ENCODE results near the gene LRP8. TPM values are rescaled to one million over a fixed set of nuclear protein-coding genes. Genes with fewer than 3 reads are reported as not detected.

LRP8 gene
- total and polyA plus RNA-seq, 2 experiments from 2014 or later, result 27.8 to 71.1 TPM

- TF ChIP-seq ZNF462 (CRISPR knock-in tag; IDR thresholded peaks at IDR 0.05), result no peak
- no peak for TF ChIP-seq EZH2phosphoT487 (IDR thresholded peaks at IDR 0.05; ENCODE audit: unreplicated experiment)
- no peak for TF ChIP-seq ZNF114 (CRISPR knock-in tag; IDR thresholded peaks at IDR 0.05)
- no peak for TF ChIP-seq EZH2 (IDR thresholded peaks at IDR 0.05; ENCODE audit: low read depth, unreplicated experiment)
- TF ChIP-seq NANOG (IDR thresholded peaks at IDR 0.05; ENCODE audit: borderline replicate concordance), result no peak
These were observed 41.9 kb upstream of the LRP8 start (continued) for GRCh38 chr1:53369761-53370160.

GRCh38 chr1:53369034-53369750, 41.3 kb upstream of the LRP8 start:
- Mint-ChIP-seq H3K9me3 (no peaks in the 10 kb centered on the region), H3K27ac (no peak overlapping the region), H3K27me3 (ENCODE audit: insufficient read depth, low read depth, poor library complexity) (peaks cover 20% of the 10 kb centered on the region), H3K4me1 (peaks cover 7% of the 10 kb centered on the region), H3K36me3 (ENCODE audit: low read depth) (no peaks in the 10 kb centered on the region), H3K4me3 (no peak overlapping the region)
- no peaks in the 10 kb centered on the region for H3K79me2 ChIP-seq (replicated peaks; ENCODE audit: insufficient read depth)
- no peak overlapping the region for H3K4me2 ChIP-seq
- DNase-seq (ENCODE audit: low spot score) (no peak), ATAC-seq (no peak)
- no peaks in the 10 kb centered on the region for H3F3A ChIP-seq (replicated peaks; ENCODE audit: low read depth)
- no peaks in the 10 kb centered on the region for H3K9me2 ChIP-seq (ENCODE audit: insufficient read depth)
- H3K36me3 ChIP-seq (ENCODE audit: insufficient read depth), result no peaks in the 10 kb centered on the region
- no peaks in the 10 kb centered on the region for H3K27me3 ChIP-seq (ENCODE audit: insufficient read depth)
- peaks cover 5% of the 10 kb centered on the region; the same call in 1 of the 2 replicates for H3K4me1 ChIP-seq (ENCODE audit: insufficient read depth)
- H3K4me3 ChIP-seq, result no peak overlapping the region
- H2AFZ ChIP-seq, result no peak overlapping the region
- H3K27ac ChIP-seq (ENCODE audit: low read depth), result no peak overlapping the region
- no peaks in the 10 kb centered on the region for H4K20me1 ChIP-seq (replicated peaks; ENCODE audit: insufficient read depth)
- TF ChIP-seq NANOG (IDR thresholded peaks at IDR 0.05; ENCODE audit: borderline replicate concordance) (no peak), EZH2phosphoT487 (IDR thresholded peaks at IDR 0.05; ENCODE audit: unreplicated experiment) (no peak), CTCF (conservative IDR thresholded peaks at IDR 0.05; ENCODE audit: low read depth in 2 of 2) (no peak), STAT1 (IDR thresholded peaks at IDR 0.05; ENCODE audit: unreplicated experiment) (no peak), POLR2AphosphoS5 (IDR thresholded peaks at IDR 0.05; ENCODE audit: low read depth) (no peak), ZNF331 (CRISPR knock-in tag; IDR thresholded peaks at IDR 0.05; ENCODE audit: low read depth) (no peak), ETS1 (IDR thresholded peaks at IDR 0.05) (no peak), REST (IDR thresholded peaks at IDR 0.05; ENCODE audit: unreplicated experiment) (no peak), JUNB (IDR thresholded peaks at IDR 0.05; ENCODE audit: unreplicated experiment) (no peak), EZH2 (IDR thresholded peaks at IDR 0.05; ENCODE audit: low read depth, unreplicated experiment) (no peak)
